Neural progenitor cell (in vitro differentiated cells): ENCODE data around the gene FYB1. TPM values are rescaled to one million over a fixed set of nuclear protein-coding genes. Genes with fewer than 3 reads are reported as not detected.

Source experiments
- DNase-seq: peaks from one replicate; pipeline ENCODE4 v3.0.0-alpha.2; 2016; ENCODE audit warnings: low spot score
- H2AFZ ChIP-seq: fragments of 200-600 bp; sonication (generic); replicated peaks from 2 replicates; pipeline ENCODE4 v1.6.1; 2016; ENCODE audit warnings: antibody characterized with exemption
- H3F3A ChIP-seq: fragments of 200-600 bp; sonication (generic); 2 replicates; pipeline ENCODE4 v1.6.1; 2016; ENCODE audit warnings: antibody characterized with exemption, low read depth
- H3K27ac ChIP-seq: fragments of 200-600 bp; sonication (generic); 2 replicates; pipeline ENCODE4 v1.5.1; 2016; ENCODE audit warnings: mild to moderate bottlenecking
- H3K27me3 ChIP-seq: fragments of 200-600 bp; sonication (generic); 2 replicates; pipeline ENCODE4 v1.6.1; 2016; ENCODE audit warnings: mild to moderate bottlenecking, moderate library complexity
- H3K36me3 ChIP-seq: fragments of 200-600 bp; sonication (generic); 2 replicates; pipeline ENCODE4 v1.5.1; 2016
- H3K4me1 ChIP-seq: fragments of 200-600 bp; sonication (generic); 2 replicates; pipeline ENCODE4 v1.6.1; 2016; ENCODE audit warnings: mixed run types
- H3K4me2 ChIP-seq: fragments of 200-600 bp; sonication (generic); 2 replicates; pipeline ENCODE4 v1.6.1; 2016
- H3K4me3 ChIP-seq: fragments of 200-600 bp; sonication (generic); 2 replicates; pipeline ENCODE4 v1.5.1; 2016
- H3K79me2 ChIP-seq: fragments of 200-600 bp; sonication (generic); 2 replicates; pipeline ENCODE4 v1.6.1; 2016; ENCODE audit warnings: low read depth
- H3K9ac ChIP-seq: fragments of 200-600 bp; sonication (generic); 2 replicates; pipeline ENCODE4 v1.6.1; 2016
- H3K9me3 ChIP-seq: fragments of 200-600 bp; sonication (generic); 2 replicates; pipeline ENCODE4 v1.5.1; 2016; ENCODE audit warnings: low read depth
- H4K20me1 ChIP-seq: fragments of 200-600 bp; sonication (generic); 2 replicates; pipeline ENCODE4 v1.6.1; 2016; ENCODE audit warnings: low read depth
- H3K27ac Mint-ChIP-seq: 3 replicates; pipeline ENCODE4 v1.8.0; 2021; ENCODE audit warnings: mixed read lengths
- H3K27me3 Mint-ChIP-seq: 2 replicates; pipeline ENCODE4 v1.8.0; 2022; ENCODE audit warnings: low read depth, mild to moderate bottlenecking, inconsistent platforms, moderate library complexity, mixed read lengths; ENCODE audit not compliant: insufficient read depth
- H3K36me3 Mint-ChIP-seq: 3 replicates; pipeline ENCODE4 v1.8.0; 2021; ENCODE audit warnings: mixed read lengths
- H3K4me1 Mint-ChIP-seq: 3 replicates; pipeline ENCODE4 v1.8.0; 2021; ENCODE audit warnings: mixed read lengths
- H3K4me3 Mint-ChIP-seq: 3 replicates; pipeline ENCODE4 v1.8.0; 2021; ENCODE audit warnings: mild to moderate bottlenecking, moderate library complexity, mixed read lengths
- H3K9me3 Mint-ChIP-seq: 3 replicates; pipeline ENCODE4 v1.8.0; 2020; ENCODE audit warnings: mixed read lengths
- EZH2 ChIP-seq: fragments of 200-600 bp; sonication (generic); IDR thresholded peaks from 2 replicates; pipeline ENCODE4 v1.6.1; 2017; ENCODE audit warnings: antibody characterized with exemption, mild to moderate bottlenecking, moderate library complexity
- EZH2phosphoT487 ChIP-seq: fragments of 200-600 bp; sonication (generic); IDR thresholded peaks from 2 replicates; pipeline ENCODE4 v1.6.1; 2017; ENCODE audit warnings: antibody characterized with exemption
- total RNA-seq: library from RNA; depleted of rRNA; stranded (reverse); fragments of >200 nt; gene quantifications from 2 replicates; pipeline ENCODE4 v1.2.3, GENCODE V29; 2015; ENCODE audit warnings: low replicate concordance
- TF ChIP-seq, protein P1 (sequence below): fragments of 200-600 bp; sonication (generic); IDR thresholded peaks from 2 replicates; pipeline ENCODE4 v1.5.1; 2017; ENCODE audit warnings: antibody characterized with exemption, mild to moderate bottlenecking

The FYB1 gene
- total RNA-seq, 1 donor from 2014 or later = not detected

DNA sequence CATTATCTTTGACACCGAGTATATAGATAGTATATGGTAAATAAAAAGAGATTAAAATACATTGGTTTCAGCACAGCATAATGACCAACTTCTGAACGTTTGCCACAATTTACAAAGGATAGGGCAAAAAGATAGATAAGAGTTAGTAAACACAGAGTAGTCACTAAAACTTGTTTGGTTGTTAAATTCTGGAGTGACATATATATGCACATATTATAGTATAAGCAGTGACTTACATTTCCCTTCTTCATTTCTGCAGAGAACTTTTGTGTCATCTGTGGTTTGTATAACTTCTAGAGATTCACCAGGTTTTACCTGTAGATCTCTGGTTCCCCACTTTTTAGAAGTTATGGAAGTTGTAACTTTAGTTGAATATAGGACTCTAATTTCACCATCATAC lies 100.7 kb downstream of the FYB1 start:
- no peaks in the 10 kb centered on the region for H4K20me1 ChIP-seq
- Mint-ChIP-seq H3K9me3 (no peaks in the 10 kb centered on the region), H3K27me3 (peaks cover 2% of the 10 kb centered on the region), H3K4me1 (peaks cover 6% of the 10 kb centered on the region), H3K4me3 (no peak overlapping the region), H3K36me3 (no peaks in the 10 kb centered on the region), H3K27ac (no peak overlapping the region)
- H3K27ac ChIP-seq = no peak overlapping the region
- H3K4me2 ChIP-seq = no peak overlapping the region
- H3K27me3 ChIP-seq = no peaks in the 10 kb centered on the region
- no peaks in the 10 kb centered on the region for H3K79me2 ChIP-seq
- H3K36me3 ChIP-seq = no peaks in the 10 kb centered on the region
- no peaks in the 10 kb centered on the region for H3F3A ChIP-seq
- TF ChIP-seq EZH2 (no peak), EZH2phosphoT487 (no peak)
- TF ChIP-seq, protein P1, sequence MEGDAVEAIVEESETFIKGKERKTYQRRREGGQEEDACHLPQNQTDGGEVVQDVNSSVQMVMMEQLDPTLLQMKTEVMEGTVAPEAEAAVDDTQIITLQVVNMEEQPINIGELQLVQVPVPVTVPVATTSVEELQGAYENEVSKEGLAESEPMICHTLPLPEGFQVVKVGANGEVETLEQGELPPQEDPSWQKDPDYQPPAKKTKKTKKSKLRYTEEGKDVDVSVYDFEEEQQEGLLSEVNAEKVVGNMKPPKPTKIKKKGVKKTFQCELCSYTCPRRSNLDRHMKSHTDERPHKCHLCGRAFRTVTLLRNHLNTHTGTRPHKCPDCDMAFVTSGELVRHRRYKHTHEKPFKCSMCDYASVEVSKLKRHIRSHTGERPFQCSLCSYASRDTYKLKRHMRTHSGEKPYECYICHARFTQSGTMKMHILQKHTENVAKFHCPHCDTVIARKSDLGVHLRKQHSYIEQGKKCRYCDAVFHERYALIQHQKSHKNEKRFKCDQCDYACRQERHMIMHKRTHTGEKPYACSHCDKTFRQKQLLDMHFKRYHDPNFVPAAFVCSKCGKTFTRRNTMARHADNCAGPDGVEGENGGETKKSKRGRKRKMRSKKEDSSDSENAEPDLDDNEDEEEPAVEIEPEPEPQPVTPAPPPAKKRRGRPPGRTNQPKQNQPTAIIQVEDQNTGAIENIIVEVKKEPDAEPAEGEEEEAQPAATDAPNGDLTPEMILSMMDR = no peak
- H3K9me3 ChIP-seq = no peaks in the 10 kb centered on the region
- no peak overlapping the region for H2AFZ ChIP-seq
- no peak for DNase-seq
- no peak overlapping the region for H3K9ac ChIP-seq
- H3K4me1 ChIP-seq = no peaks in the 10 kb centered on the region
- no peak overlapping the region for H3K4me3 ChIP-seq

DNA sequence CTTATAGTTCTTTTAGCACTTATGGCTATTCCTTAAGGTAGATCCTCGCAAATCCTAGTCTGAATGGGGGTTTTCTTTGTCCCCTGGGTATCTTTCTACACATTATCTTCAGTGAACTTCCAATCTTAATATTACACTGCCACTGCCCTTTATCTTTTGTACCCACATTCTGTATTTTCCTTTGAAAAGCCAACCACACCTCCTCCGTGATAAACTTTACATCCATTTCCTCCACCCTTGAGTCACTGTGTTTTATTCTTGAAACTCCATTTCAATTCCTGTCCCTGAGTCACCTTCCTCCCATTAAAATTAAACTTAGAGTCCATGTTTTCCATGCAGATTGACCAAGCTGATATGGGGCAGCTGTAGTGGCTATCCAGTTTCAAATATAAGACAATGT lies 102.0 kb downstream of the FYB1 start:
- no peak overlapping the region for H3K4me3 ChIP-seq
- H3K9me3 Mint-ChIP-seq = no peaks in the 10 kb centered on the region
- no peaks in the 10 kb centered on the region for H3K4me1 ChIP-seq
- H3K27ac Mint-ChIP-seq = no peak overlapping the region
- no peak overlapping the region for H3K27ac ChIP-seq
- H3K27me3 Mint-ChIP-seq = peaks cover 2% of the 10 kb centered on the region
- H3K4me3 Mint-ChIP-seq = no peak overlapping the region
- TF ChIP-seq, protein P1 = no peak
- TF ChIP-seq EZH2phosphoT487 (no peak), EZH2 (no peak)
- H3F3A ChIP-seq = no peaks in the 10 kb centered on the region
- H3K9ac ChIP-seq = no peak overlapping the region
- peaks cover 6% of the 10 kb centered on the region for H3K4me1 Mint-ChIP-seq
- DNase-seq = no peak
- no peak overlapping the region for H3K4me2 ChIP-seq
- no peaks in the 10 kb centered on the region for H4K20me1 ChIP-seq
- no peaks in the 10 kb centered on the region for H3K27me3 ChIP-seq
- H2AFZ ChIP-seq = no peak overlapping the region
- H3K79me2 ChIP-seq = no peaks in the 10 kb centered on the region
- H3K36me3 ChIP-seq = no peaks in the 10 kb centered on the region
- no peaks in the 10 kb centered on the region for H3K9me3 ChIP-seq
- H3K36me3 Mint-ChIP-seq = no peaks in the 10 kb centered on the region

GRCh38 chr5:39116344-39117170 lies 102.8 kb downstream of the FYB1 start:
- DNase-seq = no peak
- H4K20me1 ChIP-seq = no peaks in the 10 kb centered on the region
- no peak overlapping the region for H3K4me3 ChIP-seq
- H3K4me1 ChIP-seq = no peaks in the 10 kb centered on the region
- H3K4me2 ChIP-seq = no peak overlapping the region
- peaks cover 6% of the 10 kb centered on the region for H3K4me1 Mint-ChIP-seq
- peaks cover 2% of the 10 kb centered on the region for H3K27me3 Mint-ChIP-seq
- no peaks in the 10 kb centered on the region for H3F3A ChIP-seq
- no peak overlapping the region for H2AFZ ChIP-seq
- no peaks in the 10 kb centered on the region for H3K36me3 Mint-ChIP-seq
- H3K9me3 ChIP-seq = no peaks in the 10 kb centered on the region
- no peaks in the 10 kb centered on the region for H3K79me2 ChIP-seq
- TF ChIP-seq EZH2phosphoT487 = no peak
- no peak for TF ChIP-seq EZH2
- TF ChIP-seq, protein P1 = no peak
- no peak overlapping the region for H3K27ac Mint-ChIP-seq
- H3K36me3 ChIP-seq = no peaks in the 10 kb centered on the region
- H3K27ac ChIP-seq = no peak overlapping the region
- H3K27me3 ChIP-seq = no peaks in the 10 kb centered on the region
- no peak overlapping the region for H3K9ac ChIP-seq
- no peaks in the 10 kb centered on the region for H3K9me3 Mint-ChIP-seq
- no peak overlapping the region for H3K4me3 Mint-ChIP-seq
